GM06990 (cell line): ENCODE measurements around the gene ZFYVE9.
A peak's percentile ranks its signal among the peaks of the same experiment; 100 is the strongest.
"Not testable (repeated sequence)": the region's sequence is repeated elsewhere in the genome, so short reads cannot be mapped to it uniquely, and the experiment has no call there.

Experiments used
- DNase-seq: peaks from one replicate; pipeline ENCODE4 v3.0.0-alpha.2; 2011; ENCODE audit not compliant: insufficient read length; ENCODE audit errors: extremely low read depth
- H3K27me3 ChIP-seq: replicated peaks from 2 replicates; pipeline ENCODE4 v1.6.0; 2011; ENCODE audit warnings: low read length; ENCODE audit not compliant: control insufficient read depth, insufficient read depth
- H3K36me3 ChIP-seq: 2 replicates; pipeline ENCODE4 v1.5.1; 2011; ENCODE audit warnings: low read length; ENCODE audit not compliant: control insufficient read depth, insufficient read depth
- H3K4me3 ChIP-seq: replicated peaks from 2 replicates; pipeline ENCODE4 v1.5.1; 2011; ENCODE audit warnings: low read depth, mild to moderate bottlenecking, control low read depth, low read length
- TF ChIP-seq, protein P1 (sequence below): IDR thresholded peaks from 2 replicates; pipeline ENCODE4 v1.5.1; 2011; ENCODE audit warnings: low read length, control low read depth, mild to moderate bottlenecking, inconsistent platforms; ENCODE audit not compliant: insufficient read depth, poor library complexity, severe bottlenecking

Gene ZFYVE9

DNA sequence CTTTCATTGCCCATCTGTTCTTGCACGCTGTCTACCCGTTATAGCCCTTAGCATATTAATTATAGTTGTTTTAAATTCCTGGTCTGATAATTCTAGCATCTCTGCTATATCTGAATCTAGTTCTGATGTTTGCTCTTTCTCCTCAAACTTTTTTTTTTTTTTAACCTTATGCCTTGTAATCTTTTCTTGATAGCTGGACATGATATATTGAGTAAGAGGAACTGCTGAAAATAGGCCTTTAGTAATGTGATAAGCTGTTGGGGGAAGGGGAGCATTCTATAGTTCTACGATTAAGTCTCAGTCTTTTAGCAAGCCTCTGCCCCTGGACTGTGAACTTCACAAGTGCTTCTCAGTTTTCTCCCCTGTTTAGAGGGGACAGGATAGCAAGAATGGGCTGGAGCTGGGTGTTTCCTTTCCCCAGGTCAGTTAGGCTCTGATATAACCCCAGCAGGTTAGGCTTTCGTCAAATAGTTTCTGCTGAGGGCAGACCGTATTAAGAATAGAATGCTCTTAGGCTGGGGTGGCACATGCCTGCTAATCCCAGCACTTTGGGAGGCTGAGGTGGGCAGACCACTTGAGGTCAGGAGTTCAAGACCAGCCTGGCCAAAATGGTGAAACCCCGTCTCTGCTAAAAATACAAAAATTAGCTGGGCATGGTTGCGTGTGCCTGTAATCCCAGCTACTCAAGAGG, 62.2 kb downstream of the ZFYVE9 start:
- Histone ChIP-seq H3K4me3 (no peak overlapping the region), H3K36me3 (no peaks in the 10 kb centered on the region), H3K27me3 (no peaks in the 10 kb centered on the region)
- TF ChIP-seq, protein P1, sequence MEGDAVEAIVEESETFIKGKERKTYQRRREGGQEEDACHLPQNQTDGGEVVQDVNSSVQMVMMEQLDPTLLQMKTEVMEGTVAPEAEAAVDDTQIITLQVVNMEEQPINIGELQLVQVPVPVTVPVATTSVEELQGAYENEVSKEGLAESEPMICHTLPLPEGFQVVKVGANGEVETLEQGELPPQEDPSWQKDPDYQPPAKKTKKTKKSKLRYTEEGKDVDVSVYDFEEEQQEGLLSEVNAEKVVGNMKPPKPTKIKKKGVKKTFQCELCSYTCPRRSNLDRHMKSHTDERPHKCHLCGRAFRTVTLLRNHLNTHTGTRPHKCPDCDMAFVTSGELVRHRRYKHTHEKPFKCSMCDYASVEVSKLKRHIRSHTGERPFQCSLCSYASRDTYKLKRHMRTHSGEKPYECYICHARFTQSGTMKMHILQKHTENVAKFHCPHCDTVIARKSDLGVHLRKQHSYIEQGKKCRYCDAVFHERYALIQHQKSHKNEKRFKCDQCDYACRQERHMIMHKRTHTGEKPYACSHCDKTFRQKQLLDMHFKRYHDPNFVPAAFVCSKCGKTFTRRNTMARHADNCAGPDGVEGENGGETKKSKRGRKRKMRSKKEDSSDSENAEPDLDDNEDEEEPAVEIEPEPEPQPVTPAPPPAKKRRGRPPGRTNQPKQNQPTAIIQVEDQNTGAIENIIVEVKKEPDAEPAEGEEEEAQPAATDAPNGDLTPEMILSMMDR, result no peak
- DNase-seq, result no peak

DNA sequence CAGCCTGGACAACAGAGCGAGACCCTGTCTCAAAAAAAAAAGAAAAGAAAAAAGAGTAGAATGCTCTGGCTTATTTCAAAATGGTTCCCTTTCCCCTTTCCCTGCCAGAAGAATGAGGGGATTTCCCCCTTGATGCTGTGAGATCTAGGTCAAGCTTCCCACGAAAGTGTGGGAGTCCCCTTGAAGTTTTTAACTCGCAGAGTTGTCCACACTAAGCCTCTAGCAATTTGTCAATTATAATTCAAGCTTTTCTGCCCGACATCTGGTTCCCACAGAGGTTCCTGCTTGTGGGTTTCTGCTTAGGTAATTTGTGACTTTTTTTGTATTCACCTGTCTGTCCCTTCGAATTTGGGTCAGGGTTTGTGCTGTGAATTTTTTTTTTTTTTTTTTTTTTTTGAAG, 62.8 kb downstream of the ZFYVE9 start:
- H3K27me3 ChIP-seq, result no peaks in the 10 kb centered on the region
- TF ChIP-seq, protein P1, result no peak
- DNase-seq, result peak; percentile 6

DNA sequence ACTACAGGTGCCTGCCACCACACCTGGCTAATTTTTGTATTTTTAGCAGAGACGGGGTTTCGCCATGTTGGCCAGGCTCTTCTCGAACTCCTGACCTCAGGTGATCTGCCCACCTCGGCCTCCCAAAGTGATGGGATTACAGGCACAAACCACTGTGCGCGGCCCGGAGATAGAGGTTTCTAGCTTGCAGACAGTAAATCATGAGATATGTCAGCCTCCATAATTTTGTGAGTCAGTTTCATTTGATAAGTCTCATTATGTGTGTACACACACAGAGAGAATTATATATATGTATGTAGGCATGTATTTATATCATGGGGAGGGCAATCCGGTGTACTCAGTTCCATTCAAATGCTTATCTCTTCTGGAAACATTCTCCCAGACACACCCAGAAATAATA, 64.8 kb downstream of the ZFYVE9 start:
- not testable (repeated sequence) for H3K27me3 ChIP-seq, H3K36me3 ChIP-seq, H3K4me3 ChIP-seq, DNase-seq

More for the DNA sequence above, 62.8 kb downstream of the ZFYVE9 start:
- H3K4me3 ChIP-seq, result no peak overlapping the region
- no peaks in the 10 kb centered on the region for H3K36me3 ChIP-seq

DNA sequence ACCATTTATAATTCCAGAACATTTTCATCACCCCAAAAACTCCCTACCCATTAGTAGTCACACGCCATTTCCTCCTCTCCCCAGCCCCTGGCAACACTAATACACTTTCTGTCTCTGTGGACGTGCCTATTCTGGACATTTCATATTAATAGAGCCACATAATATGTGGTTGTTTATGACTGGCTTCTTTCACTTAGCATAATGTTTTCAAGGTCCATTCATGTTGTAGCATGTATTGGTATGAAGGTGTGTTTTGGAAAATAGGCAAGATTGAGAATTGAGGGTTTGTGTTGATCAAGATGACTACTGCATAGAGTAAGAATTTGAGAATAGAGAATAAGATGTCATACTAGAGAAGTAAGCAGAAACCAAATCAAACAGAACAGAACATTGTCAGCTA, 67.5 kb downstream of the ZFYVE9 start:
- no peak for DNase-seq
- Histone ChIP-seq H3K27me3 (no peaks in the 10 kb centered on the region), H3K36me3 (no peaks in the 10 kb centered on the region), H3K4me3 (no peak overlapping the region)
- TF ChIP-seq, protein P1, result no peak

DNA sequence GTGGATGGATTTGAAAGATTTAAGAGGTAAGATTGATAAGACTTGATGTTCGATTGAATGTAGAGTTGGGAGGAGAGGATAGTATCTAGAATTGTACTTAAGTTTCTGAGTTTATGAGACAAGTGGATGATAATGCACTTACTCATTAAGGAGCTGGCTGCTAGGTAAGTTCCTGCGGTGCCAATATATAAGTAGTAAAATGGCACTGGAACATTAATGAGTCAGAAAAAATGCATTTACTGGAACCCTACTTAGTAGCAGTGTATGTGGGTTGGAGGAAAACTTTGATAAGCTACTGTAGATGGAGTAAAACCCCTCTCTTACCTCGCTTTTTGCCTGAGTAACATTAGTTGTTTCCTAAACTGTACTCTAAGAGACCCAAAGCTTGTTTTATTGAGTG, 68.2 kb downstream of the ZFYVE9 start:
- no peaks in the 10 kb centered on the region for H3K36me3 ChIP-seq
- TF ChIP-seq, protein P1, result no peak
- H3K4me3 ChIP-seq, result no peak overlapping the region
- DNase-seq, result no peak
- no peaks in the 10 kb centered on the region for H3K27me3 ChIP-seq

DNA sequence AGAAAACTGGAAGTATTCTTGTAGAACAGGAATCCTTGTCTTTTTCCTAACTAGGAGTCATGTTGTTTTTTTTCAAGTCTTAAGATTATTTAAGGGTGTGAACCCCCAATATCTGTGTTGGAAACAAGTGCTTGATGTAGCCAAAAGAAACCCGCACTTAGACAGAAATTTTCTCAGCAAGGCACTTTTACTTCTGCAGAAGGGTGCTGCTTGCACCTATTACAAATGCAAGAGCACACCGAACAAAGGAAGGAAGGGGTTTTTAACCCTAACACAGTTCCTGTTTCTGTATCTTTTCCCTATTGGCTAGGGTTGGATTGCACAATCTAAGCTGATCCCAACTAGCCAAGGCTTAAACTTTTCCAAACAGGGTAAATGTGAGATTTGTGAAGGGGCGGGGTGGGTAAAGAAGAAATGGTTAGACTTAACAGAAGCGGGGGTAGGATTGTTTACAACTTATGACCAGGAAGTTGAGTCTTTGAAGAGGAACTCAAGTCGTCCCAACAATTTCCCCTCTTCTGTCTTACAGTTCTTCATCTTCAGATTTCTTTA, 75.1 kb downstream of the ZFYVE9 start:
- no peak for DNase-seq
- TF ChIP-seq, protein P1, result no peak
- Histone ChIP-seq H3K27me3 (no peaks in the 10 kb centered on the region), H3K36me3 (no peaks in the 10 kb centered on the region), H3K4me3 (no peak overlapping the region)
